ENCODE results near the gene FBXO46. TPM values are rescaled to one million over a fixed set of nuclear protein-coding genes. Genes with fewer than 3 reads are reported as not detected.
A peak's percentile ranks its signal among the peaks of the same experiment; 100 is the strongest.

The FBXO46 gene
- total and polyA plus RNA-seq, 10 of the 15 experiments (the other 5 are each of a cell fraction or from before 2014, with no cell fraction given): 2.5 to 61.5 (median 13.7) TPM

- TF ChIP-seq, protein P1, sequence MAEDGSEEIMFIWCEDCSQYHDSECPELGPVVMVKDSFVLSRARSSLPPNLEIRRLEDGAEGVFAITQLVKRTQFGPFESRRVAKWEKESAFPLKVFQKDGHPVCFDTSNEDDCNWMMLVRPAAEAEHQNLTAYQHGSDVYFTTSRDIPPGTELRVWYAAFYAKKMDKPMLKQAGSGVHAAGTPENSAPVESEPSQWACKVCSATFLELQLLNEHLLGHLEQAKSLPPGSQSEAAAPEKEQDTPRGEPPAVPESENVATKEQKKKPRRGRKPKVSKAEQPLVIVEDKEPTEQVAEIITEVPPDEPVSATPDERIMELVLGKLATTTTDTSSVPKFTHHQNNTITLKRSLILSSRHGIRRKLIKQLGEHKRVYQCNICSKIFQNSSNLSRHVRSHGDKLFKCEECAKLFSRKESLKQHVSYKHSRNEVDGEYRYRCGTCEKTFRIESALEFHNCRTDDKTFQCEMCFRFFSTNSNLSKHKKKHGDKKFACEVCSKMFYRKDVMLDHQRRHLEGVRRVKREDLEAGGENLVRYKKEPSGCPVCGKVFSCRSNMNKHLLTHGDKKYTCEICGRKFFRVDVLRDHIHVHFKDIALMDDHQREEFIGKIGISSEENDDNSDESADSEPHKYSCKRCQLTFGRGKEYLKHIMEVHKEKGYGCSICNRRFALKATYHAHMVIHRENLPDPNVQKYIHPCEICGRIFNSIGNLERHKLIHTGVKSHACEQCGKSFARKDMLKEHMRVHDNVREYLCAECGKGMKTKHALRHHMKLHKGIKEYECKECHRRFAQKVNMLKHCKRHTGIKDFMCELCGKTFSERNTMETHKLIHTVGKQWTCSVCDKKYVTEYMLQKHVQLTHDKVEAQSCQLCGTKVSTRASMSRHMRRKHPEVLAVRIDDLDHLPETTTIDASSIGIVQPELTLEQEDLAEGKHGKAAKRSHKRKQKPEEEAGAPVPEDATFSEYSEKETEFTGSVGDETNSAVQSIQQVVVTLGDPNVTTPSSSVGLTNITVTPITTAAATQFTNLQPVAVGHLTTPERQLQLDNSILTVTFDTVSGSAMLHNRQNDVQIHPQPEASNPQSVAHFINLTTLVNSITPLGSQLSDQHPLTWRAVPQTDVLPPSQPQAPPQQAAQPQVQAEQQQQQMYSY (CRISPR knock-in tag; IDR thresholded peaks at IDR 0.05): no peak
- TF ChIP-seq MAX (IDR thresholded peaks at IDR 0.05; ENCODE audit: low read depth, low read length) (no peak; the same call in none of the 2 replicates), ASH2L (IDR thresholded peaks at IDR 0.05; ENCODE audit: borderline replicate concordance, low read depth) (no peak), JUND (IDR thresholded peaks at IDR 0.05; ENCODE audit: low read depth, low read length) (no peak), NR2F1 (conservative IDR thresholded peaks at IDR 0.05) (no peak; the same call in 1 of the 2 replicates), GATAD2B (conservative IDR thresholded peaks at IDR 0.05; ENCODE audit: low read depth) (no peak), NR2C1 (IDR thresholded peaks at IDR 0.05) (no peak), HDAC6 (IDR thresholded peaks at IDR 0.05; ENCODE audit: unreplicated experiment) (no peak), SRF (IDR thresholded peaks at IDR 0.05; ENCODE audit: low read depth in 2 of 2, low read length in 2 of 2) (no peak), SIX5 (IDR thresholded peaks at IDR 0.05; ENCODE audit: low read depth, low read length, severe bottlenecking) (no peak), NR2C2 (IDR thresholded peaks at IDR 0.05; ENCODE audit: borderline replicate concordance, control insufficient read depth, insufficient read length, low read depth) (no peak), ESRRA (IDR thresholded peaks at IDR 0.05; ENCODE audit: low read length) (no peak)
- TF ChIP-seq, protein P2, sequence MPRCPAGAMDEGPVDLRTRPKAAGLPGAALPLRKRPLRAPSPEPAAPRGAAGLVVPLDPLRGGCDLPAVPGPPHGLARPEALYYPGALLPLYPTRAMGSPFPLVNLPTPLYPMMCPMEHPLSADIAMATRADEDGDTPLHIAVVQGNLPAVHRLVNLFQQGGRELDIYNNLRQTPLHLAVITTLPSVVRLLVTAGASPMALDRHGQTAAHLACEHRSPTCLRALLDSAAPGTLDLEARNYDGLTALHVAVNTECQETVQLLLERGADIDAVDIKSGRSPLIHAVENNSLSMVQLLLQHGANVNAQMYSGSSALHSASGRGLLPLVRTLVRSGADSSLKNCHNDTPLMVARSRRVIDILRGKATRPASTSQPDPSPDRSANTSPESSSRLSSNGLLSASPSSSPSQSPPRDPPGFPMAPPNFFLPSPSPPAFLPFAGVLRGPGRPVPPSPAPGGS (IDR thresholded peaks at IDR 0.05; ENCODE audit: borderline replicate concordance, insufficient read depth, low read depth, low read length, poor library complexity, severe bottlenecking): peak; percentile 93
- TF ChIP-seq, protein P3, sequence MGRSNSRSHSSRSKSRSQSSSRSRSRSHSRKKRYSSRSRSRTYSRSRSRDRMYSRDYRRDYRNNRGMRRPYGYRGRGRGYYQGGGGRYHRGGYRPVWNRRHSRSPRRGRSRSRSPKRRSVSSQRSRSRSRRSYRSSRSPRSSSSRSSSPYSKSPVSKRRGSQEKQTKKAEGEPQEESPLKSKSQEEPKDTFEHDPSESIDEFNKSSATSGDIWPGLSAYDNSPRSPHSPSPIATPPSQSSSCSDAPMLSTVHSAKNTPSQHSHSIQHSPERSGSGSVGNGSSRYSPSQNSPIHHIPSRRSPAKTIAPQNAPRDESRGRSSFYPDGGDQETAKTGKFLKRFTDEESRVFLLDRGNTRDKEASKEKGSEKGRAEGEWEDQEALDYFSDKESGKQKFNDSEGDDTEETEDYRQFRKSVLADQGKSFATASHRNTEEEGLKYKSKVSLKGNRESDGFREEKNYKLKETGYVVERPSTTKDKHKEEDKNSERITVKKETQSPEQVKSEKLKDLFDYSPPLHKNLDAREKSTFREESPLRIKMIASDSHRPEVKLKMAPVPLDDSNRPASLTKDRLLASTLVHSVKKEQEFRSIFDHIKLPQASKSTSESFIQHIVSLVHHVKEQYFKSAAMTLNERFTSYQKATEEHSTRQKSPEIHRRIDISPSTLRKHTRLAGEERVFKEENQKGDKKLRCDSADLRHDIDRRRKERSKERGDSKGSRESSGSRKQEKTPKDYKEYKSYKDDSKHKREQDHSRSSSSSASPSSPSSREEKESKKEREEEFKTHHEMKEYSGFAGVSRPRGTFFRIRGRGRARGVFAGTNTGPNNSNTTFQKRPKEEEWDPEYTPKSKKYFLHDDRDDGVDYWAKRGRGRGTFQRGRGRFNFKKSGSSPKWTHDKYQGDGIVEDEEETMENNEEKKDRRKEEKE (IDR thresholded peaks at IDR 0.05): no peak
- TF ChIP-seq, protein P4, sequence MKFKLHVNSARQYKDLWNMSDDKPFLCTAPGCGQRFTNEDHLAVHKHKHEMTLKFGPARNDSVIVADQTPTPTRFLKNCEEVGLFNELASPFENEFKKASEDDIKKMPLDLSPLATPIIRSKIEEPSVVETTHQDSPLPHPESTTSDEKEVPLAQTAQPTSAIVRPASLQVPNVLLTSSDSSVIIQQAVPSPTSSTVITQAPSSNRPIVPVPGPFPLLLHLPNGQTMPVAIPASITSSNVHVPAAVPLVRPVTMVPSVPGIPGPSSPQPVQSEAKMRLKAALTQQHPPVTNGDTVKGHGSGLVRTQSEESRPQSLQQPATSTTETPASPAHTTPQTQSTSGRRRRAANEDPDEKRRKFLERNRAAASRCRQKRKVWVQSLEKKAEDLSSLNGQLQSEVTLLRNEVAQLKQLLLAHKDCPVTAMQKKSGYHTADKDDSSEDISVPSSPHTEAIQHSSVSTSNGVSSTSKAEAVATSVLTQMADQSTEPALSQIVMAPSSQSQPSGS (IDR thresholded peaks at IDR 0.05; ENCODE audit: low read length): no peak
- TF ChIP-seq, protein P5, sequence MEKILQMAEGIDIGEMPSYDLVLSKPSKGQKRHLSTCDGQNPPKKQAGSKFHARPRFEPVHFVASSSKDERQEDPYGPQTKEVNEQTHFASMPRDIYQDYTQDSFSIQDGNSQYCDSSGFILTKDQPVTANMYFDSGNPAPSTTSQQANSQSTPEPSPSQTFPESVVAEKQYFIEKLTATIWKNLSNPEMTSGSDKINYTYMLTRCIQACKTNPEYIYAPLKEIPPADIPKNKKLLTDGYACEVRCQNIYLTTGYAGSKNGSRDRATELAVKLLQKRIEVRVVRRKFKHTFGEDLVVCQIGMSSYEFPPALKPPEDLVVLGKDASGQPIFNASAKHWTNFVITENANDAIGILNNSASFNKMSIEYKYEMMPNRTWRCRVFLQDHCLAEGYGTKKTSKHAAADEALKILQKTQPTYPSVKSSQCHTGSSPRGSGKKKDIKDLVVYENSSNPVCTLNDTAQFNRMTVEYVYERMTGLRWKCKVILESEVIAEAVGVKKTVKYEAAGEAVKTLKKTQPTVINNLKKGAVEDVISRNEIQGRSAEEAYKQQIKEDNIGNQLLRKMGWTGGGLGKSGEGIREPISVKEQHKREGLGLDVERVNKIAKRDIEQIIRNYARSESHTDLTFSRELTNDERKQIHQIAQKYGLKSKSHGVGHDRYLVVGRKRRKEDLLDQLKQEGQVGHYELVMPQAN (conservative IDR thresholded peaks at IDR 0.05): peak; percentile 89
Observed at GRCh38 chr19:45768984-45769782, 38.5 kb upstream of the FBXO46 start, which contains the start of gene SIX5 (continued).
